ENCODE measurements around the gene GABRB2.

GRCh38 chr5:161344234-161344633 is 202.3 kb downstream of the GABRB2 start:
- TF ChIP-seq YY1 (IDR thresholded peaks at IDR 0.05; ENCODE audit: insufficient read depth, insufficient read length) (no peak), SUZ12 (IDR thresholded peaks at IDR 0.05; ENCODE audit: extremely low read depth, insufficient read depth, insufficient read length) (no peak)

Data from NT2/D1 (cell line).